Stimulated activated naive CD4-positive, alpha-beta T cell treated with Interleukin-2 at 50 U/mL for 16 hours (primary cell): ENCODE results near the gene LMBRD1.
"Not testable (repeated sequence)": the region's sequence is repeated elsewhere in the genome, so short reads cannot be mapped to it uniquely, and the experiment has no call there.

ENCODE experiments used
- DNase-seq: peaks from one replicate; lab custom pipeline; 2025; lab: John Stamatoyannopoulos, UW

The LMBRD1 gene

DNA sequence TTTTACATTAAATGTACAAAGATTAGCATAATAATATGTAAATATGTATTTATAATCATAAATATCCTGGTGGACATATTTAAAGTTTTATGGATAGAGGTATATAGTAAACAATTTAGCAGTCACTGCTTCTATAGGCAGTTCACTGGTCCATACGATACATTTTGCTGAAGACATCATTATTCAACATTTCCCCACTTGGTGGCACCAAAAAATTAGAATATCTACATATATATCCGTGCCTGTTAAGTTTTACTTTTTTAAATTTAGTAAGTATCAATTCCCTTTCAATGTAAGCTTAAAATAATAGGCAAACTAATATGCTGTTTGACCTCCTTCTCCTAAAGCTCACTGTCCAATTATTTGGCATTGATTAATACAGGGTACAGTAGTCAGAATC is 64.2 kb downstream of the LMBRD1 start:
- DNase-seq, result no peak

DNA sequence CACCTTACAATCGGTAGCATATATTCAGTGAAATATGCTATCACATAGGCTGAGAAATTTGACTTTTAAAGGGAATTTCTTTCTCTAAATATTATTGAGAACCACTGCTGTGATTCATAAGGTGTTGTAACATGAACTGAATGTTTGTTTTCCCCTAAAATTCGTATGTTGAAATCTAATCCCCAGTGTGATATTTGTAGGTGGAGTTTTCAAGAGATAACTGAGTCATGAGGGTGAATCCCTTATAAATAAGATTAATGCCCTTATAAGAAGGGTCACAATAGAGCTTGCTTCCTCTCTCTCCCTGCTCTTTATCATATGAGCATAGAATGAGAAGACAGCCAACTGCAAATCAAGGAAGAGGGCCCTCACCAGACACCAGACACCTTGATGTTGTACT is 64.8 kb downstream of the LMBRD1 start:
- DNase-seq, result no peak

DNA sequence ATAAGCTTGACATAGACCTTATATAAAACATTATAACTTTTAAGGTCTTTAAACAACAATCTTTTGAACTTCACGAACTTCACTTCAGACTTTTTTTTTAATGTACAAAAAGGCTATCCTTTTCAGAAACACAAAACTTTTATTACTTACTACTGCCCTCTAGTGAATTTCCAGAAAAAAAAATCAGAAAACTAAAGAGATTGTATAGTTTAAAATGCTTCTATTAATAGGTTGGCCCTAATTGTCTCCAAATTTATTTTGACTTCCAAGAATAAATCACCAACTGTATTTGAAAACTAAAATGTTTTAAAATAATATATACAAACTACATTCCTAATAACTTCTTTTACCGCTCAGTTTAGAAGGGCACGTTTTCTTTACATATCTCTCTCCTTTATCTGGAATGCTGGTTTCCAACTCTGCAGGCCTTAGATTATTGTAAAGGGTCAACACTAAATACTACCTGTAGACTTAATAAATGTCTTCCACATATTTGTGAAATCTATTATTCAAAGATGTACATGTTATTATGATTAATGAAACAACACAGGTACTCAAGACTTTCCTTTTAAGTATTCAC is 66.8 kb downstream of the LMBRD1 start:
- no peak for DNase-seq

DNA sequence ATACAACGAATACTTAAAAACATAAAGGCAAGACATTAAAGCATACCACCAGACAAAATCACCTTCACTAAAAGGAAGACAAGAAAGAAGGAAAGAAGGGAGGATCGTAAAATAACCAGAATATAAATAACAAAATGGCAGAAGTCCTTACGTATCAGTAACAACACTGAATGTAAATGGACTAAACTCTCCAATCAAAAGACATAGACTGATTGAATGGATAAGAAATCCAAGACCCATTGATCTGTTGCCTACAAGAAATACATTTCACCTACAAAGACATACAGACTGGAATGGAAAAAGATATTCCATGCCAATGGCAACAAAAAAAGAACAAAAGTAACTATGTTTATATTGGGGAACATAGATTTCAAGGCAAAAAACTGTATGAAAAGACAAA is 74.1 kb downstream of the LMBRD1 start:
- no peak for DNase-seq

DNA sequence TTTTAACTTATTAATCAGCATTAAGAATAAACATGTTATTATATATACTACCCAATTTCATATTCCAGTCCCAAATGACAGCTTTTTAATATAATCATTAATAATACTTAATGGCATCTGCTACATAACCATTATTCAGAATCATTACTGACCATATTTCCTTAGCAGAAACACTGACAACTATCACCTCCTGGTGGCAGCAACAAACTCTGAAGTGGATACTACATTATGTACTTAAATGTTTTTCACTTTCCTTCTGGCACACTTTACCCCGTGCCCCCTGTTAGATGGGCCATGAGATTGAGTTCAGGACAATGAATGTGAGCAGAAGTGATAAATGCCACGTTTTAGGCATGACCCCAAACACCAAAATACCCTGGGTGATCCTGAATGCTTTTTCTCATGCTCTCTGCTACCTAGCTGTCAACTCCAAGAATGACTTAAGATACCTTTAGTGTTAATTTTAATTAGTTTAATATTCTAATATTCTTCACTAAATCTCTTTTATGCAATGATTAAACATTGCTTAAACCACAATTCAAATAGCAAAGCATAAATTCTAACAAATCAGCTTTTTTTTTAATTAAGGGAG is 77.1 kb downstream of the LMBRD1 start:
- no peak for DNase-seq

DNA sequence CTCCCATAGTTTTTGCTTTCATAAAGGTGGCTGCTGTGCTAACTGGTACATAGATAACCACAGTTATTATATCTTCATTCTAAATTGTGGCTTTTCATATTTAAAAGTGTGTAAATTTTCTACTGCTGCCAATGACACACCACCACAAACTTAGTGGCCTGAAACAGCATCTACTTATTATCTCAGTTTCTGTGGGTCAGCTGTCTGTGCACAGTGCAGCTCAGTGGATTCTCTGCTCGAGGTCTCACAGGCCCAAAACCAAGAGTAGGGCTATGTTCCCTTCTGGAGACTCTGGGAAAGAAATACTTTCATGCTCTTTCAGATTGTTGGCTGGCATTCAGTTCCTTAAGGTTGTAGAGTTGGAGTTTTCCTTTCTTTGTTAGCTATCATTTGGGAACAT is 90.1 kb downstream of the LMBRD1 start:
- DNase-seq, result no peak

DNA sequence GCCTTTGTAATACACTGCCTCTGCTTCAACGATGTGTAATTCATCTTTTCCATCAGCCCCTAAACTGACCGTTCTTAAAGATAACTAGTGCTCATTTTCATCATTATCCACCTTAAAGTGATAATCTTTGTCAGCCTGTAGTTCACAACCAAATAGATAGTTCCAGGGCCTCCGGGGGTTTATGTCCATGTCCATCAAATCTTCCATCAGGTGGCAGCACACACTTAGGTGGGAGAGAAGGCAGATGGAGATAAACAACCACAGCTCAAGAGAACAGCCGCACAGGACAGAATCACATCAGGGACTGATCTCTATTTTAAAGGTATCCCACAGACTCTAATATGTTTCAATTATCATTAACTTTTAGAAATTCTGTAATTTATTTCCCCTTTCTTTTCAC is 90.9 kb downstream of the LMBRD1 start:
- DNase-seq, result no peak

DNA sequence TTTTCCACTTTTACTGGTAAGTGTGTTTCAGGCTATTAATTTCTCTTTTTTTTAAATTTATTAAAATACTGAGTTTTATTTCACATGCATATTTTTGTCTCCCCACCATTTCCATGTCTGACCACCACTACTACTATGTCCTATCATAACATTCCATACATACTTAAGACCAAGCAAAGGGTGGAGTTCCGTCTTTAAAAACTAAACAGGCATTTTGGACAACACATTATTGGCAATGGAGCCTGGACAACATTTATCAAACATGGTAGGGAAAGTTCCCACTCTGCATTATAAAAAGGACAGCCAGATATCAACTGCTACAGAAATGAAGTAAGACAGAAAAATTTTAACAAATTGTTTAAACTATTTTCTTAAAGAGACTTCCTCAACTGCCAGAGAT is 91.9 kb downstream of the LMBRD1 start:
- DNase-seq, result no peak

DNA sequence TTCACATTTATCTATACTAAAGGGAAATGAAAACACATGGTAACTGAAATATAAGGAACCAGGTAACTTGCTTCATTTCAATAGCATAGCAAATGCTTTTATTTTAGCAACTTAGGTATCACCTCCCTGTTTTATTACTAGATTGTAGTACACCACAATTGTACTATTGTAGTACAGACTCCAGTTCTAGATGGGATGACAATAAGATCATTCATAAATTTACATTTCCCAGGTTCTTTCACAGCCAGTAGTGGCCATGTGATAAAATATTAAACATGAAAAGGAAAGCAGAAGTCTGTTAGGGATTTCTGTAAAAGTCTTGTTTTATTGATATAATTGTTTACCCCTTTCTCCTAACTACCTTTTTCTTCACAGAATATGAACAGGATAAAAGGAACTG is 97.2 kb downstream of the LMBRD1 start:
- no peak for DNase-seq

DNA sequence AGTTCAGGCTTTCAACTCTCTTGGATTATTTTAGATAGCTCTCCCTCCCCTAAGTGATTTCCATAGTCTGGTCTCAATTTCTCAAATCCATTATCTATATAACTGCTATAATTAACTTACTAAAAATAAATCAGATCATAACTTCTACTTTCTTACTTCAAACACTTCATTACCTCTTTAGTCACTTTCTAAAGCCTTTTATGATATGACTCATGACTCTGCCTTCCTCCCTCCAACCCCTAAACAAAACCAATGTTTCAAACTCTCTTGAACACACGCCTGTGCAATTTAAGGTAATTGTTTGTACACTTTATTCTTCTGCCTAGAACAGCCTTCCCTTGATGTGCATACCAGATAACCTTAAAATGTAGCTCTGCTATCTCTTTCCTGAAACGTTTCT is 100.5 kb downstream of the LMBRD1 start:
- DNase-seq, result no peak

DNA sequence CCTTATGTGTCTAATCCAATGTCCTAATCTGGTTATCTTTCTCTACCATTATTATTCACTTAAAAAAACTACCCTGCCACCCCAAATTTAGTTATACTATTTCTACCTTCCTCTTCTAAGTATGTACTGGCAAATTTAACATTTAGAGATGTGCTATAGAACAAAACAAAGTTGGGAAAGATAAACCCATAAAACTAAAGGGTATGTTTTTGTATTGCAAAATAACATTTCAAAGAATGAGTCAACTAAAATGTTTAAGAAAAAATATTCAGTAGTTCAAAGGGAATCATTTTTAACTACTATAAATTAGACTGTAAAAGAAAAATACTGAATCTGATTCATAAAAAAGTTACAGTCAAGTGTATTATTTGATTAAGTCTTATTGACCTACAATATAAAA is 103.0 kb downstream of the LMBRD1 start:
- DNase-seq, result no peak

DNA sequence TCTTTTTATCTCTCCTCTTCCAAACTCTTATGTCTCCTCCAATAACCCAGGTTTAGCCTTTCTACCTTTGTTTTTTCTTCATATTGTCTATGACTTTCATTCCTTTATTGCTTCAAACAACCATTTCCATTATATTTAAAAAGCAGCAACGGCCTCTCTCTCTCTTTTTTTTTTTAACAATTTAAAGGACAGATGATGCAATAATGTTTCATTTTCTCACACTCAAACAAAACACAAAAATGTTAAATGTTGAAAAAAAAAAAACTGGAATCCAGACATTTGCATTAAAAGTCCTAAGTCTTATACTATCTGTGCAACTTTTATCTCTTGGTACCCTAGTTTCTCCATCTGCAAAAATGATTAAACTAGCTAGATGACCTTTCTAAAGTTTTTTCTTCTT is 105.8 kb downstream of the LMBRD1 start:
- no peak for DNase-seq

DNA sequence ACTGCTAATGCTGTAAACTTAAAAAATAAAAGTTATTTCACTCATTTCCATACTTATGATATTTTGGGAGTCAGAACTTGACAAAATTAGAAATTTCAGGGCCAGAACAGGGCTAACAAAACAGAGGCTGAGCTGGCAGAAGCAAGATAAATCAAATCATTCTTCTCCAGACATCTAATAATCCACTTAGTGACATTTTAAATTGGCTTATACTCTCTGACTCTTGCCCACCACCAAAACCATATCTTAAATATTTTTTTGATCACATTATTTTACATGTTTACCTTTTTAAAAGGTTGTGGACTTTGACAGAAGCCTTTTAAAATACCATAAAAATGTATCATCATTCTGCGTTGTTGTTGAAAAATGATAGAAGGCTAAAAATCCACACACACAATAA is 116.5 kb downstream of the LMBRD1 start:
- DNase-seq, result no peak

DNA sequence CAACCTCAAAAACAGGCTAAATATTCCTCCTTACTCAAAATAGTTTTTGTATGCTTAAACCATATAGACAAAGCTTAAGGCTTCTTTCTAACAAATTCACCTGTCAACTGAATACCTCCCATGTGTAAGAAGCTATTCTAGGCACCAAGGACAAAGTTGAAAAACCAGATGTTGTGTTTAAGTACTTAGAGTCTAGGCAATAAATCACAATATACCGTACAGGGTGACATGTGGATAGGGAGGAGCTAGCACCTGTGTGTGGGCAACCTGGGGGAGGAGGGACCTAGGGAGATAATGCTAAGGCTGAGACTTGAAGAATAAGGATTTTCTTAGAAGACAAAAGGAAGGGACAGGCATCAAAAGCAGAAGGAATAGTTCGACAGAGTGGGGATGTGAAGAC is 123.5 kb downstream of the LMBRD1 start:
- DNase-seq, result no peak

DNA sequence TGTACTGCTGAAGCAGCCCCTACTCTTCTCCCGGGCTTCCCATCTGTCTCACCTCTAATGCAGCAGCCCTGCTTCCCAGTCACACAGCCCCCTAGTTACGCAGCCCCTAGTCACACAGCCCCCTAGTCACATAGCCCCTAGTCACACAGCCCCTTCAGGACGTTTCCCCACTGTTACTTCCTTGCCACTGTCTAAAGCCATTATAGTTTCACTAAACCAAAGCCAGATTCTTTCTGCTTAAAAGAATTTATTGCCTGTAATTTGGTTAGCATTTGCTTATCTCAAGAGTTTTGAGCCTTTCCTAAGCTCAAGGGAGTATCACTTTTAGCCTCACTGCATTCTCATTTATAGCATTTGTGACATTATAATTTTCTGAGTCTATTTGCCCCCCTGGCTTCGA is 127.9 kb downstream of the LMBRD1 start:
- DNase-seq, result no peak

DNA sequence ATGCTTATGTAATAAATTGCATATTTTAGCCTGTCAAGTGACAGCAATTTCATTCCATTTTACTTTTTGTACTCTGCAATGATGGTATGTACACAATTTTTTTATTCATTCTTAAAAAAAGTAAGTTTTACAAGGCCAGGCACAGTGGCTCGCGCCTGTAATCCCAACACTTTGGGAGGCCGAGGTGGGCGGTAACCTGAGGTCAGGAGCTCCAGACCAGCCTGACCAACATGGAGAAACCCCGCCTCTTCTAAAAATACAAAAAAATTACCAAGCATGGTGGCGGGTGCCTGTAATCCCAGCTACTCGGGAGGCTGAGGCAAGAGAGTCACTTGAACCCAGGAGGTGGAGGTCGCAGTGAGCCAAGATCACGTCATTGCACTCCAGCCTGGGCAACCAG is 130.0 kb downstream of the LMBRD1 start:
- not testable (repeated sequence) for DNase-seq

DNA sequence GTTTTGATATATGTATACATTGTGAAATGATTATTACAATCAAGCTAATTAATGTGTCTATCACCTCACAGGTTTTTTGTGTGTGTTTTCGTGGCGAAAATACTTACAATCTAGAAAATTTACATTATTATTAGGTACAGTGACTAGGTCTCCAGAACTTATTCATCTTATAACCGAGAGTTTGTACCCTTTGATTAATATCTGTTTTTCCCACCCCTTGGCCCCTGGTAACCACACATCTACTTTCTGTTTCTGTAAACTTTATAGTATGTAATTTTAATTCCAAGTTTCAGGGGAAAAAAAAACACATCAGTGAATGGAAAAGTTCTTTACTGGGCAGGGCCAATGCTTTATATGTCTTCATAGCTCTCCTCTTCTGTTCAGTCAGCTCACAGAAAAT is 131.4 kb downstream of the LMBRD1 start:
- DNase-seq, result no peak

DNA sequence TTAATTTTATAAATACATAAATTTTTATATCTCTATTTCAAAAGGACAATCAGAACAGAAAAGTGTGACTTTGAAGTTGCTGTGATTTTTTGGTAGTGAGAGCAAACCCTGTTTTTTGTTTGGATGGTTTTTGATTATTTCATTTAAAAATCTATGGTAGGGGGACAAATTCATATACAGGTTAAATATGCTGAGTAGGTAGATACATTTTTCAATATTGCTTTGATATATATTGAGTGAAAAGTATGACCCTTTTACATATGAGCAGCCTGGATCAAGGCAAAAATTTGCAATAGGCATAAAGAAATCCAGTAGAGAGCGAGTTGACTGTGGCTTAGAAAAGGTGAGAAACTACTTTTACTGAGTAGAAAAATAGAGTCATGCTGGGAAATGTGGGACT is 132.3 kb downstream of the LMBRD1 start:
- no peak for DNase-seq

DNA sequence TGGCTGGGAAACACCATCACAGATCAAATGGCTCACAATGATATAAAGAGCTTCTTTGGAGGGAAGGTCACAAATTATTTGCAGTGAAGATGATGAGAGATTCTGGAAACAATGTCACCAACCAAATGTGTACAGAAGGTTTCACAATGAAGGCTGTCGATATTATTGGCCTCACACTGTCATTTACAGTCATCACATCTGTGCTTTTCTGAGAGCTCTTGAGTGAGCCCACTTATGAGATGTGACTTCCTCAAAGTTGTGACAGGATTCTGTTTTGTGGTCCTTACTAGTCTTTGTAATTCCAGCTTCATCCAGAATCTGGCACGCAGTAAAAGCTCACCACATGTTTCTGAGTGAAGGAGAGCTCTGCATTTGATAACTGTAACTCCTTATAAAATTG is 133.6 kb downstream of the LMBRD1 start:
- DNase-seq, result no peak

DNA sequence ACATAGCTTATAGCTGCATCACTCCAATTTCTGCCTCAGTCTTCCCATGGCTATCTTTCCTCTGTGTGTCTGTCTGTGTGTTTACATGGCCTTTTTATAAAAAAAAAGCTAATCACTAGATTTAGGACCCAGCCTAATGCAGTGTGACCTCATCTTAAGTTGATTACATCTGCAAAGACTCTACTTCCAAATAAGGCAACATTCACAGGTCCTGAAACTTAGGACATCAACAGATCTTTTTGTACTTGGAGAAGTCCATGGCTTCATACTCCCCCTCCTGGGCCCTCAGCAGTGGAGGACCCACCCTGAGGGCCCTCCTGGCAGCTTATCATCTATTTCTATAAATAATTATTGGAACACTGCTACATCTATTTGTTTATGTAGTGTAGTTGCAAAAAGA is 146.1 kb downstream of the LMBRD1 start:
- no peak for DNase-seq

DNA sequence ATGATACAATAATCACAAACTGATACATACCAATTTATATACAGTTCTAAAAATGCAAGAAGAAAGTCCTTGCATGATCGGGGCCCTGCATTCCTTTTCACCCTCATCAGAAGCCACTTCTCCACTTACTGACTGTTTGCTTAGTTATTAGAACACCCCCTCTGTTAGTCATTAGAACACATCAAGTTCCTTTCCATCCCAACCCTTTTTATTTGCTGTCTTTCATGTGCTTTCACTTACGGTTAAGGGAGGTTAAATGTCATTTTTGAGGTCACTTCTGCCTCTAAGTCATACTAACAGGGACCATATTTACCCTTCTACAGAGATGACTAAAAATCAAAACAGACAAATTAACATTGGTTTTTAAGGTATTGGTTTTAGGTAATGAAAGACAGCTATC is 149.1 kb downstream of the LMBRD1 start:
- no peak for DNase-seq

DNA sequence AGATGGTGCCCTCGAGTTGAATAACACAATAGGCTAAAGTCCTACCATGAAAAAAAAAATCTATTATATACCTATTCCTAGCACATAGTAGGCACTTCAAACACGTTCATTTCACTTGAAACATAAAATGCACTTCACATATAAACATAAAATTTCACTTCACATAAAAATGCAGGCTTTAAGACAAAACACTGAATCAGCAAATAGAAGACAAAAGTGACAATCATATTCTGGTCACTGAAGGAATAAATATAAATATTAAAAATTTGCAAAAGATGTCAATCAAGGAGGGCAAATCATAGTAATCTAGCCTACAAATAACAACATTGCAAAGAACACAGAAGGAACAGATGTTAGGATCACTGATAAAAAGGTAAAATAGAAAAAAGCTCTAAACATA is 153.1 kb downstream of the LMBRD1 start:
- DNase-seq, result no peak

DNA sequence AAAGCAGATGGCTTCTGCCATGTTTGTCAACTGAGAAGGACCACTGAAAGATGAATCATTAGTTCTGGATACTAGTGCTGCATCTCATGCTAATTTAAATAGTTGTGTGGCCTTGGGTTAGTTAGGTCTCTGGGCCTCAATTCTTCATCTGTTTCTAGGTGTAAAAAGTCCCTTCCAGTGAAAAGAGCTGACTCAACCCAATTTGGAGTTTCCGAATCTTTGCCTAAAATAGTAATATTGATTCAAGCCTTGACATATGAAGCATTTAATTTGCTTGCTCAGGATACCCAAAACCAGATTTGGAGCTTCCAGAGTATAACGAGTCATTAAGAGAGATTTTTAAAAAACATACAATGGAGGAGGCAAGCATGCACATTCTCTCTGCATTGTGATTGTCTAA is 163.9 kb downstream of the LMBRD1 start:
- DNase-seq, result no peak

DNA sequence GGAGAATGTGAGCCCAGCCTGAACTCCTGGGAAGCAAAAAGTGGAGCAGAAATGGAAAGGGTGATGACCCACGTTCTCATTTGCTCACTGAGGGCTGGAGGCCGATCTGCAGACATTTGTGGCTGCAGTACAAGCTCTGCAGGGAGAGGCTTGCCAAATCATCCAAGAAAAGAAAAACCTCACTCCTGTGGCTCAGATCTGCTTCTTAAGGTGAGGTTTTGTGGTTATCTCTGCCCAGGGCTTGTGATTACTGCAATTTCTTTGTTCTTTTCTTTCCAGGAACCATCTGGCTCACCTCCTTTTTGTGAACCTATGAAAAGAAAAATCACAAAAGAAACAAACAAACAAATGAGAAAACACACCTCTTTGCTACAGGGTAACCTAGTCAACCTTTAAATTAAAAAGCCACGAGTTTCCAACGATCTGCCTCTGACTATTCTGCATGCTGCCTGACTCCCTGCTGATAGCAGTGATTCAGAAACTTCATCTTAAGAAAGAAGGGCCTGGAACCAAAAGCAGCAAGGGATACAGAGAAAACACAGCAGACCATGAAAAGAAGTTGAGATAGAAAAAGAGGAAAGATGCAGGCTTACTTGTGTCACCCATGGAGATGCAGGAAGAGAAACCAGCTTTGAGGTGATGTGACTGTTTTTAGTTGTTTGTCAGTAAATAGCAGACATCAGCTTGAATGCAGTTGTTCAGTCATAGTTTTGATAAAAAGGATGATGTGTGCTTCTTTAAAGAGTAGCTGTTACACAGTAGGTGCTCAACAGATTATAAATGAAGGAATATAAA is 165.1 kb downstream of the LMBRD1 start:
- DNase-seq, result no peak
